Gastroesophageal sphincter (tissue), 3 donors: ENCODE measurements around the gene MCFD2.

Experiments
- EP300 ChIP-seq: sonication (generic); formaldehyde crosslinking; IDR thresholded peaks from one replicate; pipeline ENCODE4 v1.6.1; 2017; ENCODE audit warnings: antibody characterized with exemption, mild to moderate bottlenecking
- TF ChIP-seq, protein P1 (sequence below), 4 experiments: fragments of 200-600 bp in 2 of 4; fragments of 450-650 bp in 2 of 4; sonication (generic) in 1 of 4; IDR thresholded peaks; one replicate each; pipeline ENCODE4 v1.5.1; 2017 to 2019; ENCODE audit warnings: antibody characterized with exemption in 4 of 4, mild to moderate bottlenecking in 2 of 4, moderate library complexity in 2 of 4

DNA sequence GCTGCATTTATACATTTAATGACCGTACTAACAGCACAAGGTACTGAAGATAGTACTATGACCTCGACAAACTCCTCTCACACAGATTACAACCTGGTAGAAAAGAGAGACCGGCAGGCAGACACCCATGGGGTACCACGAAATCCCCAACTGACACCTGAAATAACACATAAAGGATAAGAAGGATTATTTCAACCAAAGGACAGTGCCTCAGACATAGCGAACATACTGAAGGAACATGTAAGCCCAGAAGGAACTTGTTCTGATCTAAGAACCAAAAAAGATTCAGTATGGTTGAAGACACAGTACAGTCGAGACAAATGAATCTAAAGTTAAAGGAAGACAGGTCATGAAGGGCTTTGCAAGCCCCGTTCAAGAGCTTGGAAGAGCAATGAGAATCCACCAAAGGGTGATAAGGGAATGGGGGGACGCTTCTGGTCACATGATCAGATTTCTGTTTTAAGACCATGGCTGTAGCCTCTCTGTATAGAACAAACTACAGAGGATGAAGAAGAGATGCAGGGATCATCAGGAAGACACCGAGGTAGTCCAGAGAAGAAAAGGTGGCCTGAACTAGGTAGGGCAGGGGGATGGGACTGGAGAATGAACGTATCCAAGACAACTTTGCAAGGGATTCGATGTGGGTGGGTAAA is 902 bp downstream of the MCFD2 start:
- TF ChIP-seq, protein P1, sequence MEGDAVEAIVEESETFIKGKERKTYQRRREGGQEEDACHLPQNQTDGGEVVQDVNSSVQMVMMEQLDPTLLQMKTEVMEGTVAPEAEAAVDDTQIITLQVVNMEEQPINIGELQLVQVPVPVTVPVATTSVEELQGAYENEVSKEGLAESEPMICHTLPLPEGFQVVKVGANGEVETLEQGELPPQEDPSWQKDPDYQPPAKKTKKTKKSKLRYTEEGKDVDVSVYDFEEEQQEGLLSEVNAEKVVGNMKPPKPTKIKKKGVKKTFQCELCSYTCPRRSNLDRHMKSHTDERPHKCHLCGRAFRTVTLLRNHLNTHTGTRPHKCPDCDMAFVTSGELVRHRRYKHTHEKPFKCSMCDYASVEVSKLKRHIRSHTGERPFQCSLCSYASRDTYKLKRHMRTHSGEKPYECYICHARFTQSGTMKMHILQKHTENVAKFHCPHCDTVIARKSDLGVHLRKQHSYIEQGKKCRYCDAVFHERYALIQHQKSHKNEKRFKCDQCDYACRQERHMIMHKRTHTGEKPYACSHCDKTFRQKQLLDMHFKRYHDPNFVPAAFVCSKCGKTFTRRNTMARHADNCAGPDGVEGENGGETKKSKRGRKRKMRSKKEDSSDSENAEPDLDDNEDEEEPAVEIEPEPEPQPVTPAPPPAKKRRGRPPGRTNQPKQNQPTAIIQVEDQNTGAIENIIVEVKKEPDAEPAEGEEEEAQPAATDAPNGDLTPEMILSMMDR (IDR thresholded peaks at IDR 0.05): no peak
- TF ChIP-seq EP300: no peak
